Tibial artery (tissue), 4 donors: ENCODE results near the gene IGSF6.
"Not testable (repeated sequence)": the region's sequence is repeated elsewhere in the genome, so short reads cannot be mapped to it uniquely, and the experiment has no call there.

Experiments used
- DNase-seq, 2 donors: peaks; one replicate each; pipeline ENCODE4 v3.0.0-alpha.2; 2019
- H3K27ac ChIP-seq, 2 donors: fragments of 200-600 bp; sonication (generic) in 1 of 2; 1 replicate in 1 of 2; 2 replicates in 1 of 2; pipeline ENCODE4 v1.5.1; 2018 to 2019; ENCODE audit warnings: mild to moderate bottlenecking in 1 of 2
- H3K27me3 ChIP-seq, 2 donors: fragments of 200-600 bp; sonication (generic) in 1 of 2; one replicate each; pipeline versions ENCODE4 v1.5.1 to v1.6.0; 2016 to 2019
- H3K36me3 ChIP-seq, 3 donors: fragments of 200-600 bp; sonication (generic) in 2 of 3; one replicate each; pipeline ENCODE4 v1.5.1; 2016 to 2019; ENCODE audit warnings: mild to moderate bottlenecking in 2 of 3
- H3K4me1 ChIP-seq, 4 donors: fragments of 200-600 bp; sonication (generic) in 2 of 4; 1 replicate in 3 of 4; 2 replicates in 1 of 4; pipeline ENCODE4 v1.5.1; 2016 to 2019
- H3K4me3 ChIP-seq, 2 donors: fragments of 200-600 bp; sonication (generic) in 1 of 2; 1 replicate in 1 of 2; 2 replicates in 1 of 2; pipeline ENCODE4 v1.5.1; 2018 to 2019; ENCODE audit warnings: mild to moderate bottlenecking in 2 of 2
- H3K9me3 ChIP-seq, 3 donors: fragments of 200-600 bp; sonication (generic) in 1 of 3; one replicate each; pipeline ENCODE4 v1.5.1; 2016 to 2019
- CTCF ChIP-seq, 2 experiments: fragments of 200-600 bp in 1 of 2; fragments of 450-650 bp in 1 of 2; IDR thresholded peaks; one replicate each; pipeline ENCODE4 v1.5.1; 2017 to 2019; ENCODE audit warnings: antibody characterized with exemption in 2 of 2, mild to moderate bottlenecking in 1 of 2, moderate library complexity in 1 of 2
- intact Hi-C: fragments of 100-400 bp; cut with DNase I; formaldehyde crosslinking; loops from one replicate; pipeline ENCODE4 v1.15.0; 2023; ENCODE audit warnings: low total_unique reads

Gene IGSF6

GRCh38 chr16:21650521-21650920, 1.9 kb downstream of the IGSF6 start:
- H3K4me3 ChIP-seq, result no peak overlapping the region
- no peak for TF ChIP-seq CTCF (IDR thresholded peaks at IDR 0.05)
- peak in 1 of 2 donors; percentile 52 for DNase-seq
- H3K9me3 ChIP-seq, result no peaks in the 10 kb centered on the region
- no peaks in the 10 kb centered on the region for H3K27me3 ChIP-seq
- intact Hi-C loops, result no loop called here
- H3K27ac ChIP-seq, result no peak overlapping the region
- H3K4me1 ChIP-seq, result no peaks in the 10 kb centered on the region
- peaks cover 0 to 5% (median 2%) of the 10 kb centered on the region in 3 donors for H3K36me3 ChIP-seq

GRCh38 chr16:21649826-21650406, 2.5 kb downstream of the IGSF6 start:
- H3K4me1 ChIP-seq, DNase-seq, H3K27ac ChIP-seq: not testable (repeated sequence)

GRCh38 chr16:21647562-21648164, 4.7 kb downstream of the IGSF6 start:
- Histone ChIP-seq H3K27me3 (no peaks in the 10 kb centered on the region), H3K4me1 (no peaks in the 10 kb centered on the region), H3K27ac (no peak overlapping the region), H3K9me3 (no peaks in the 10 kb centered on the region), H3K4me3 (no peak overlapping the region), H3K36me3 (no peaks in the 10 kb centered on the region)
- TF ChIP-seq CTCF (IDR thresholded peaks at IDR 0.05), result no peak
- intact Hi-C loops, result no loop called here
- DNase-seq, result no peak

More at GRCh38 chr16:21649826-21650406, 2.5 kb downstream of the IGSF6 start:
- H3K9me3 ChIP-seq, intact Hi-C loops, H3K4me3 ChIP-seq, H3K36me3 ChIP-seq, H3K27me3 ChIP-seq: not testable (repeated sequence)

GRCh38 chr16:21646721-21647561, 5.5 kb downstream of the IGSF6 start:
- Histone ChIP-seq H3K27me3 (no peaks in the 10 kb centered on the region), H3K9me3 (no peaks in the 10 kb centered on the region), H3K36me3 (no peaks in the 10 kb centered on the region), H3K27ac (no peak overlapping the region), H3K4me1 (no peaks in the 10 kb centered on the region), H3K4me3 (no peak overlapping the region)
- intact Hi-C loops, result no loop called here
- no peak for DNase-seq
- no peak for TF ChIP-seq CTCF (IDR thresholded peaks at IDR 0.05)

- no peak for DNase-seq
- Histone ChIP-seq H3K27me3 (no peaks in the 10 kb centered on the region), H3K36me3 (no peaks in the 10 kb centered on the region), H3K9me3 (no peaks in the 10 kb centered on the region), H3K4me1 (no peaks in the 10 kb centered on the region), H3K27ac (no peak overlapping the region), H3K4me3 (no peak overlapping the region)
- TF ChIP-seq CTCF (IDR thresholded peaks at IDR 0.05), result no peak
- intact Hi-C loops, result no loop called here
Observed at GRCh38 chr16:21646091-21646490, 6.3 kb downstream of the IGSF6 start.

- no peak for TF ChIP-seq CTCF (IDR thresholded peaks at IDR 0.05)
- DNase-seq, result no peak
- Histone ChIP-seq H3K4me3 (peak overlapping the region; percentile 11 to 12), H3K27me3 (no peaks in the 10 kb centered on the region), H3K36me3 (no peaks in the 10 kb centered on the region), H3K27ac (no peak overlapping the region), H3K4me1 (no peaks in the 10 kb centered on the region), H3K9me3 (no peaks in the 10 kb centered on the region)
- intact Hi-C loops, result loop anchor here (2.0 kb wide), 1 partner anchor 60 kb away; no protein-coding TSS in a partner anchor
Observed at GRCh38 chr16:21645261-21645721, 7.1 kb downstream of the IGSF6 start.
